Lower lobe of right lung (tissue), 2 donors: ENCODE measurements around the gene MITF. TPM values are rescaled to one million over a fixed set of nuclear protein-coding genes. Genes with fewer than 3 reads are reported as not detected.

Experiments used
- ATAC-seq, 2 donors: fragments of 200-7000 bp; cut with Tn5 transposase; one replicate each; pipeline ENCODE4 v1.9.1; 2020 to 2022; ENCODE audit warnings: mild to moderate bottlenecking in 2 of 2, moderate library complexity in 2 of 2
- DNase-seq: peaks from one replicate; pipeline ENCODE4 v3.0.0-alpha.2; 2020
- H3K27ac ChIP-seq: fragments of 200-600 bp; one replicate; pipeline ENCODE4 v1.8.0; 2022
- H3K27me3 ChIP-seq: fragments of 200-600 bp; one replicate; pipeline ENCODE4 v1.8.0; 2022; ENCODE audit warnings: low read depth
- H3K36me3 ChIP-seq: fragments of 200-600 bp; one replicate; pipeline ENCODE4 v1.8.0; 2022; ENCODE audit warnings: mild to moderate bottlenecking
- H3K4me1 ChIP-seq: fragments of 200-600 bp; one replicate; pipeline ENCODE4 v1.8.0; 2022
- H3K4me3 ChIP-seq: fragments of 200-600 bp; one replicate; pipeline ENCODE4 v1.8.0; 2022; ENCODE audit warnings: mild to moderate bottlenecking
- H3K9me3 ChIP-seq: fragments of 200-600 bp; one replicate; pipeline ENCODE4 v1.8.0; 2022
- CTCF ChIP-seq: fragments of 200-600 bp; IDR thresholded peaks from one replicate; pipeline ENCODE4 v1.8.0; 2022; ENCODE audit warnings: antibody characterized with exemption, mild to moderate bottlenecking
- intact Hi-C: fragments of 100-400 bp; cut with DNase I; formaldehyde crosslinking; loops from one replicate; pipeline ENCODE4 v1.11.0; 2022
- total RNA-seq: library from RNA; stranded (reverse); fragmentation: NEBNext Ultra II Directional; extraction: Animal tissue kit (Norgen Biotek cat#: 25700); gene quantifications from one replicate; pipeline ENCODE4 v1.2.1, GENCODE V29; 2021
- donor health status: DM: no; HTN: yes; CAD: no; lungs with severe emphysema.

Gene MITF
- total RNA-seq, 1 donor from 2014 or later, result 45.1 TPM

GRCh38 chr3:69833591-69833990 is 94.3 kb downstream of the MITF start:
- DNase-seq, result no peak
- intact Hi-C loops, result no loop called here
- no peak overlapping the region for H3K27ac ChIP-seq

GRCh38 chr3:69838217-69838616 is 99.0 kb downstream of the MITF start:
- Histone ChIP-seq H3K27ac (no peak overlapping the region), H3K4me1 (peaks cover 21% of the 10 kb centered on the region), H3K4me3 (no peak overlapping the region), H3K9me3 (no peaks in the 10 kb centered on the region), H3K27me3 (no peaks in the 10 kb centered on the region), H3K36me3 (no peaks in the 10 kb centered on the region)
- TF ChIP-seq CTCF, result no peak
- intact Hi-C loops, result no loop called here
- peak in 1 of 2 donors; percentile 53 for ATAC-seq
- DNase-seq, result no peak

More at GRCh38 chr3:69833591-69833990, 94.3 kb downstream of the MITF start:
- no peak for ATAC-seq
- H3K9me3 ChIP-seq, result no peaks in the 10 kb centered on the region
- H3K36me3 ChIP-seq, result no peaks in the 10 kb centered on the region
- no peak overlapping the region for H3K4me3 ChIP-seq
- H3K4me1 ChIP-seq, result peaks cover 13% of the 10 kb centered on the region
- no peaks in the 10 kb centered on the region for H3K27me3 ChIP-seq
- TF ChIP-seq CTCF, result no peak

GRCh38 chr3:69838696-69839515 is 99.6 kb downstream of the MITF start:
- intact Hi-C loops, result no loop called here
- DNase-seq, result no peak
- H3K9me3 ChIP-seq, result no peaks in the 10 kb centered on the region
- H3K4me1 ChIP-seq, result peaks cover 21% of the 10 kb centered on the region
- no peaks in the 10 kb centered on the region for H3K36me3 ChIP-seq
- H3K4me3 ChIP-seq, result no peak overlapping the region
- no peaks in the 10 kb centered on the region for H3K27me3 ChIP-seq
- no peak for TF ChIP-seq CTCF
- no peak overlapping the region for H3K27ac ChIP-seq
- no peak for ATAC-seq

GRCh38 chr3:69842351-69842750 is 103.1 kb downstream of the MITF start:
- ATAC-seq, result no peak
- no peaks in the 10 kb centered on the region for H3K36me3 ChIP-seq
- TF ChIP-seq CTCF, result no peak
- H3K9me3 ChIP-seq, result no peaks in the 10 kb centered on the region
- peaks cover 21% of the 10 kb centered on the region for H3K4me1 ChIP-seq
- H3K27ac ChIP-seq, result no peak overlapping the region
- DNase-seq, result no peak
- H3K27me3 ChIP-seq, result no peaks in the 10 kb centered on the region
- no peak overlapping the region for H3K4me3 ChIP-seq
- intact Hi-C loops, result no loop called here

- no peak for TF ChIP-seq CTCF
- Histone ChIP-seq H3K36me3 (no peaks in the 10 kb centered on the region), H3K4me3 (no peak overlapping the region), H3K9me3 (no peaks in the 10 kb centered on the region), H3K27ac (no peak overlapping the region), H3K4me1 (peaks cover 16% of the 10 kb centered on the region), H3K27me3 (no peaks in the 10 kb centered on the region)
- intact Hi-C loops, result no loop called here
- no peak for ATAC-seq
- DNase-seq, result no peak
Observed at GRCh38 chr3:69842789-69843188, 103.5 kb downstream of the MITF start.
